ENCODE data around the gene LIN37.

DNA sequence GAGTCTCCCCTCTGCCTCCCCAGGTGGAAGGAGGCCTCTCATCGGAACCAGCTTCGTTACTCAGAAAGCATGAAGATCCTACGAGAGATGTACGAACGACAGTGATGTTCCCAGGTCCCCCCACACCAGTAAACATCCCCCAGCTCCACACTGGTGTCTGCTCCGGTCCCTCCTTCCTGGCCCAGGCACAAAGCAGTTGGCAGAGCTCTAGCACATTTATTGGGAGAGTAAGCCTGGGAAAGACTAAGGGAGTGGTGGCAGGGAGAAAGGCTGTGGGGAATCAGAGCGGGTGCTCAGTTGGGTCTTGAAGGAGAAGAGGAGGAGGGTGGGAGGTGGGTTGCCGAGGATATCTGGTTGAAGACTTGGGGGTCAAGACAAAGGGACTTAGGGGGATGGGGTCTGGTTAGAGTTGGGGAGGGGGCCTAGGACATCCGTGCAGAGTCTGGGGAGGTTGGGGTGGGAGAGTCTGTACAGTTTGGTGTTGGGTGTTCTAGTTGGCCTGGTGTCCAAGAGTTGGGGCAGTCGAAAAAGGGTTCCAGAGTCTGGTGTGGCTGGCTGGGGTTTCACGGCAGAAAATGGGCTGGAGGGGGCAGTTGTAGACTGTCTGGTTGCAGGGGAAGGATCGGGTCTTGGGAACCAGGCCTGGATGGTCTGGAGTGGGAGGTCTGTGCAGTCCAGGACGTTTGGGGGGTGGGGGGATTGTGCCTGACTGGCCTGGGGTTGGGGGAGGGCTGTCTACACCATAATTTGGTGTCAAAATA lies 6.2 kb downstream of the LIN37 start:
- TF ChIP-seq POLR2A (IDR thresholded peaks at IDR 0.05): no peak
- TF ChIP-seq, protein P1, sequence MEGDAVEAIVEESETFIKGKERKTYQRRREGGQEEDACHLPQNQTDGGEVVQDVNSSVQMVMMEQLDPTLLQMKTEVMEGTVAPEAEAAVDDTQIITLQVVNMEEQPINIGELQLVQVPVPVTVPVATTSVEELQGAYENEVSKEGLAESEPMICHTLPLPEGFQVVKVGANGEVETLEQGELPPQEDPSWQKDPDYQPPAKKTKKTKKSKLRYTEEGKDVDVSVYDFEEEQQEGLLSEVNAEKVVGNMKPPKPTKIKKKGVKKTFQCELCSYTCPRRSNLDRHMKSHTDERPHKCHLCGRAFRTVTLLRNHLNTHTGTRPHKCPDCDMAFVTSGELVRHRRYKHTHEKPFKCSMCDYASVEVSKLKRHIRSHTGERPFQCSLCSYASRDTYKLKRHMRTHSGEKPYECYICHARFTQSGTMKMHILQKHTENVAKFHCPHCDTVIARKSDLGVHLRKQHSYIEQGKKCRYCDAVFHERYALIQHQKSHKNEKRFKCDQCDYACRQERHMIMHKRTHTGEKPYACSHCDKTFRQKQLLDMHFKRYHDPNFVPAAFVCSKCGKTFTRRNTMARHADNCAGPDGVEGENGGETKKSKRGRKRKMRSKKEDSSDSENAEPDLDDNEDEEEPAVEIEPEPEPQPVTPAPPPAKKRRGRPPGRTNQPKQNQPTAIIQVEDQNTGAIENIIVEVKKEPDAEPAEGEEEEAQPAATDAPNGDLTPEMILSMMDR (IDR thresholded peaks at IDR 0.05): no peak

Data from adrenal gland (tissue), 5 donors.